ENCODE measurements around the gene IGSF8. TPM values are rescaled to one million over a fixed set of nuclear protein-coding genes. Genes with fewer than 3 reads are reported as not detected.

IGSF8 gene
- total RNA-seq, 1 experiment from 2014 or later: 22.4 TPM

- DNase-seq (ENCODE audit: extremely low read depth, low read depth): no peak
Measured at GRCh38 chr1:160092366-160093068, 5.9 kb downstream of the IGSF8 start.

- DNase-seq (ENCODE audit: extremely low read depth, low read depth): no peak
Measured at GRCh38 chr1:160091666-160092223, 6.7 kb downstream of the IGSF8 start.

- no peak for DNase-seq (ENCODE audit: extremely low read depth, low read depth)
Measured at GRCh38 chr1:160090760-160091159, 7.7 kb downstream of the IGSF8 start.

GRCh38 chr1:160089883-160090282 is 8.5 kb downstream of the IGSF8 start:
- no peak for DNase-seq (ENCODE audit: extremely low read depth, low read depth)

GRCh38 chr1:160087118-160087662 is 11.2 kb downstream of the IGSF8 start:
- no peak for DNase-seq (ENCODE audit: extremely low read depth, low read depth)

GRCh38 chr1:160086456-160086892 is 11.9 kb downstream of the IGSF8 start:
- DNase-seq (ENCODE audit: extremely low read depth, low read depth): no peak

GRCh38 chr1:160085686-160086455 is 12.5 kb downstream of the IGSF8 start:
- peak; percentile 78 for DNase-seq (ENCODE audit: extremely low read depth, low read depth)

- DNase-seq (ENCODE audit: extremely low read depth, low read depth): no peak
Measured at GRCh38 chr1:160084771-160085321, 13.6 kb downstream of the IGSF8 start.

GRCh38 chr1:160083968-160084770 is 14.2 kb downstream of the IGSF8 start:
- peak; percentile 42 for DNase-seq (ENCODE audit: extremely low read depth, low read depth)

GRCh38 chr1:160082926-160083325 is 15.5 kb downstream of the IGSF8 start:
- DNase-seq (ENCODE audit: extremely low read depth, low read depth): no peak

GRCh38 chr1:160082487-160082886 is 15.9 kb downstream of the IGSF8 start:
- no peak for DNase-seq (ENCODE audit: extremely low read depth, low read depth)

GRCh38 chr1:160081261-160081936 is 17.0 kb downstream of the IGSF8 start, which contains the start of gene KCNJ9:
Gene KCNJ9, plus strand, starts transcription at chr1:160081538. Its CDS starts 2,493 bp downstream, at chr1:160084031.
- DNase-seq (ENCODE audit: extremely low read depth, low read depth): no peak

GRCh38 chr1:160080381-160081100 is 17.9 kb downstream of the IGSF8 start:
- no peak for DNase-seq (ENCODE audit: extremely low read depth, low read depth)

- no peak for DNase-seq (ENCODE audit: extremely low read depth, low read depth)
Measured at GRCh38 chr1:160079448-160079847, 19.0 kb downstream of the IGSF8 start.

- DNase-seq (ENCODE audit: extremely low read depth, low read depth): peak; percentile 42
Measured at GRCh38 chr1:160078512-160079195, 19.8 kb downstream of the IGSF8 start.

GRCh38 chr1:160077486-160077885 is 20.9 kb downstream of the IGSF8 start:
- no peak for DNase-seq (ENCODE audit: extremely low read depth, low read depth)

- no peak for DNase-seq (ENCODE audit: extremely low read depth, low read depth)
Measured at GRCh38 chr1:160076295-160076694, 22.1 kb downstream of the IGSF8 start.

- DNase-seq (ENCODE audit: extremely low read depth, low read depth): no peak
Measured at GRCh38 chr1:160075836-160076235, 22.6 kb downstream of the IGSF8 start.
